Naive thymus-derived CD4-positive, alpha-beta T cell (primary cell): ENCODE data around the gene IL21R. TPM values are rescaled to one million over a fixed set of nuclear protein-coding genes. Genes with fewer than 3 reads are reported as not detected.

ENCODE experiments used
- ATAC-seq: fragments of 150-1000 bp; cut with Tn5 transposase; 2 replicates; pipeline ENCODE4 v1.10.0; 2021; ENCODE audit warnings: mild to moderate bottlenecking, moderate library complexity
- CTCF ChIA-PET: fragments of 350-600 bp; sonication (Branson Sonifier 250); formaldehyde crosslinking; loops from one replicate; lab custom pipeline; 2021; ENCODE audit warnings: antibody characterized with exemption; lab: Charles Lee
- POLR2A ChIA-PET: fragments of 350-600 bp; sonication (Branson Sonifier 250); formaldehyde crosslinking; loops from one replicate; lab custom pipeline; 2021; ENCODE audit warnings: antibody characterized with exemption, inconsistent platforms; lab: Charles Lee
- DNase-seq, 9 donors: peaks; one replicate each; pipeline versions ENCODE4 v3.0.0 to v3.0.0-alpha.2; 2020 to 2022; ENCODE audit warnings: mixed read lengths in 1 of 9
- H3K27ac ChIP-seq: one replicate; pipeline ENCODE4 v1.7.0; 2013; ENCODE audit warnings: mild to moderate bottlenecking, low read depth, low read length, moderate library complexity
- H3K27me3 ChIP-seq, 2 donors: one replicate each; pipeline ENCODE4 v1.7.0; 2013; ENCODE audit warnings: low read length in 2 of 2, mild to moderate bottlenecking in 2 of 2, moderate library complexity in 2 of 2; ENCODE audit not compliant: control insufficient read depth in 2 of 2, insufficient read depth in 2 of 2
- H3K36me3 ChIP-seq, 3 experiments: 1 replicate in 2 of 3; 2 replicates in 1 of 3; pipeline ENCODE4 v1.7.0; 2013; ENCODE audit warnings: low read length in 3 of 3, mild to moderate bottlenecking in 3 of 3, moderate library complexity in 1 of 3; ENCODE audit not compliant: insufficient read depth in 3 of 3, control insufficient read depth in 2 of 3
- H3K4me1 ChIP-seq, 2 donors: one replicate each; pipeline ENCODE4 v1.7.0; 2013; ENCODE audit warnings: low read length in 2 of 2, mild to moderate bottlenecking in 2 of 2, moderate library complexity in 1 of 2; ENCODE audit not compliant: control insufficient read depth in 2 of 2, insufficient read depth in 2 of 2
- H3K4me3 ChIP-seq: 2 replicates; pipeline ENCODE4 v1.7.0; 2013; ENCODE audit warnings: mild to moderate bottlenecking, low read length
- H3K9me3 ChIP-seq, 3 experiments: 1 replicate in 2 of 3; 2 replicates in 1 of 3; pipeline ENCODE4 v1.7.0; 2013; ENCODE audit warnings: low read length in 3 of 3; ENCODE audit not compliant: control insufficient read depth in 2 of 3
- H3K27ac Mint-ChIP-seq, 9 donors: one replicate each; pipeline ENCODE4 v1.8.0; 2020 to 2022; ENCODE audit warnings: mixed read lengths in 9 of 9, mild to moderate bottlenecking in 8 of 9, moderate library complexity in 5 of 9, inconsistent platforms in 2 of 9
- H3K27me3 Mint-ChIP-seq, 5 donors: one replicate each; pipeline ENCODE4 v1.8.0; 2021 to 2022; ENCODE audit warnings: mixed read lengths in 5 of 5, mild to moderate bottlenecking in 1 of 5
- H3K36me3 Mint-ChIP-seq, 5 donors: one replicate each; pipeline ENCODE4 v1.8.0; 2020 to 2022; ENCODE audit warnings: mixed read lengths in 5 of 5, mild to moderate bottlenecking in 3 of 5, inconsistent platforms in 1 of 5
- H3K4me1 Mint-ChIP-seq, 7 donors: one replicate each; pipeline ENCODE4 v1.8.0; 2020 to 2022; ENCODE audit warnings: mixed read lengths in 7 of 7, mild to moderate bottlenecking in 3 of 7, inconsistent platforms in 1 of 7
- H3K4me3 Mint-ChIP-seq, 10 donors: one replicate each; pipeline ENCODE4 v1.8.0; 2020 to 2022; ENCODE audit warnings: mild to moderate bottlenecking in 10 of 10, mixed read lengths in 10 of 10, moderate library complexity in 6 of 10, inconsistent platforms in 2 of 10
- H3K9me3 Mint-ChIP-seq, 11 donors: one replicate each; pipeline ENCODE4 v1.8.0; 2020 to 2022; ENCODE audit warnings: mixed read lengths in 11 of 11, mild to moderate bottlenecking in 4 of 11, inconsistent platforms in 1 of 11, moderate library complexity in 1 of 11
- intact Hi-C, 2 donors: fragments of 100-400 bp; cut with micrococcal nuclease; formaldehyde crosslinking; loops; one replicate each; pipeline ENCODE4 v1.15.1; 2023
- polyA plus RNA-seq, 2 donors: library from polyadenylated mRNA; unstranded; fragments of 300-500 nt; fragmentation: Illumina TruSeq; gene quantifications; one replicate each; pipeline ENCODE4 v1.2.3, GENCODE V29; 2021
- total RNA-seq, 6 experiments: library from RNA in 5 of 6; stranded (reverse) in 5 of 6; gene quantifications; 1 replicate in 5 of 6; 2 replicates in 1 of 6; pipeline ENCODE4 v1.2.3 and lab custom pipeline; 2021 to 2026

IL21R gene
- total and polyA plus RNA-seq, 7 experiments from 2014 or later: 24.6 to 52.1 (median 37.1) TPM

- Mint-ChIP-seq H3K27ac (peak overlapping the region in 7 of 9 donors; percentile 77 to 100 (median 93)), H3K9me3 (peaks cover 0 to 11% (median 3%) of the 10 kb centered on the region in 11 donors), H3K36me3 (peaks cover 8 to 48% (median 15%) of the 10 kb centered on the region in 5 donors), H3K27me3 (no peaks in the 10 kb centered on the region), H3K4me3 (peak overlapping the region in 6 of 10 donors; percentile 15 to 74 (median 34)), H3K4me1 (peaks cover 11 to 77% (median 75%) of the 10 kb centered on the region in 7 donors)
- DNase-seq (no peak), ATAC-seq (no peak)
- Histone ChIP-seq H3K27me3 (no peaks in the 10 kb centered on the region), H3K36me3 (peaks cover 0 to 40% (median 5%) of the 10 kb centered on the region in 3 experiments), H3K4me3 (no peak overlapping the region), H3K9me3 (no peaks in the 10 kb centered on the region), H3K27ac (peak overlapping the region; percentile 99), H3K4me1 (peaks cover 22 to 46% of the 10 kb centered on the region in 2 donors)
- intact Hi-C loops: loop anchor here (2.0 kb wide), 3 partner anchors 37 to 185 kb away; partner anchors contain the start of genes IL21R (in 1 of the 2) and KATNIP (in 1 of the 2)
- CTCF ChIA-PET: interaction anchor here (0.6 to 4.1 kb wide), 9 partner anchors 9 to 1522 kb away, joined by 3 to 59 read pairs (median 4); no protein-coding TSS in a partner anchor
- POLR2A ChIA-PET: interaction anchor here (0.6 to 11.1 kb wide), 14 partner anchors 10 to 196 kb away, joined by 3 to 196 read pairs (median 4); partner anchors contain the start of genes IL21R and KDM8
Measured at GRCh38 chr16:27365142-27366089, 36.6 kb upstream of the IL21R start.

- peak overlapping the region; percentile 99 for H3K27ac ChIP-seq
- ChIA-PET CTCF (interaction anchor here (0.8 to 4.5 kb wide), 22 partner anchors 11 to 213 kb away, joined by 3 to 59 read pairs (median 6); no protein-coding TSS in a partner anchor), POLR2A (interaction anchor here (0.5 to 11.1 kb wide), 37 partner anchors 8 to 213 kb away, joined by 3 to 196 read pairs (median 5); partner anchors contain the start of genes IL21R and KDM8)
- no peaks in the 10 kb centered on the region for H3K9me3 ChIP-seq
- no peaks in the 10 kb centered on the region for H3K27me3 ChIP-seq
- Mint-ChIP-seq H3K27me3 (no peaks in the 10 kb centered on the region), H3K4me3 (peak overlapping the region; percentile 54 to 86 (median 73)), H3K9me3 (peaks cover 0 to 13% (median 4%) of the 10 kb centered on the region in 11 donors), H3K4me1 (peaks cover 15 to 84% (median 79%) of the 10 kb centered on the region in 7 donors), H3K36me3 (peaks cover 4 to 47% (median 8%) of the 10 kb centered on the region in 5 donors), H3K27ac (peak overlapping the region in 7 of 9 donors; percentile 93 to 100 (median 99))
- H3K4me3 ChIP-seq: peak overlapping the region; percentile 18
- DNase-seq (peak in 2 of 9 donors; percentile 27 to 69), ATAC-seq (no peak)
- peaks cover 22 to 53% of the 10 kb centered on the region in 2 donors for H3K4me1 ChIP-seq
- intact Hi-C loops: loop anchor here (1.0 to 2.0 kb wide), 12 partner anchors 10 to 769 kb away; partner anchors contain the start of genes IL21R (in 2 of the 2), KDM8 (in 2 of the 2) and KATNIP (in 1 of the 2)
- peaks cover 0 to 25% (median 0%) of the 10 kb centered on the region in 3 experiments for H3K36me3 ChIP-seq
Measured at GRCh38 chr16:27366687-27367460, 35.1 kb upstream of the IL21R start.

- ATAC-seq: peak; percentile 89
- peaks cover 0 to 13% (median 4%) of the 10 kb centered on the region in 11 donors for H3K9me3 Mint-ChIP-seq
- Histone ChIP-seq H3K9me3 (no peaks in the 10 kb centered on the region), H3K36me3 (peaks cover 0 to 17% (median 0%) of the 10 kb centered on the region in 3 experiments), H3K27me3 (no peaks in the 10 kb centered on the region), H3K27ac (peak overlapping the region; percentile 99), H3K4me1 (peaks cover 26 to 62% of the 10 kb centered on the region in 2 donors), H3K4me3 (peak overlapping the region; percentile 45)
- peak; percentile 64 to 98 (median 93) for DNase-seq
- H3K27me3 Mint-ChIP-seq: no peaks in the 10 kb centered on the region
- peak overlapping the region; percentile 54 to 86 (median 73) for H3K4me3 Mint-ChIP-seq
- peak overlapping the region in 7 of 9 donors; percentile 93 to 100 (median 99) for H3K27ac Mint-ChIP-seq
- H3K36me3 Mint-ChIP-seq: peaks cover 0 to 40% (median 3%) of the 10 kb centered on the region in 5 donors
- CTCF ChIA-PET: interaction anchor here (0.6 to 4.5 kb wide), 30 partner anchors 10 to 282 kb away, joined by 3 to 59 read pairs (median 5); no protein-coding TSS in a partner anchor
- intact Hi-C loops: loop anchor here (1.0 to 2.0 kb wide), 15 partner anchors 10 to 769 kb away; partner anchors contain the start of genes IL21R (in 2 of the 2), KDM8 (in 2 of the 2) and KATNIP (in 1 of the 2)
- POLR2A ChIA-PET: interaction anchor here (0.6 to 11.1 kb wide), 34 partner anchors 10 to 212 kb away, joined by 3 to 196 read pairs (median 5); partner anchors contain the start of genes IL21R and KDM8
- peaks cover 15 to 80% (median 73%) of the 10 kb centered on the region in 7 donors for H3K4me1 Mint-ChIP-seq
Measured at GRCh38 chr16:27367461-27368357, 34.3 kb upstream of the IL21R start.

- H3K4me3 ChIP-seq: no peak overlapping the region
- intact Hi-C loops: loop anchor here (1.0 to 2.0 kb wide), 4 partner anchors 88 to 213 kb away; no protein-coding TSS in a partner anchor
- Mint-ChIP-seq H3K4me3 (peak overlapping the region; percentile 54 to 86 (median 72)), H3K27me3 (no peaks in the 10 kb centered on the region), H3K4me1 (peaks cover 15 to 80% (median 73%) of the 10 kb centered on the region in 7 donors), H3K27ac (peak overlapping the region in 7 of 9 donors; percentile 93 to 100 (median 99)), H3K9me3 (peaks cover 0 to 13% (median 4%) of the 10 kb centered on the region in 11 donors), H3K36me3 (peaks cover 0 to 40% (median 3%) of the 10 kb centered on the region in 5 donors)
- no peaks in the 10 kb centered on the region for H3K9me3 ChIP-seq
- peaks cover 0 to 11% (median 0%) of the 10 kb centered on the region in 3 experiments for H3K36me3 ChIP-seq
- ChIA-PET CTCF (interaction anchor here (0.6 to 4.5 kb wide), 25 partner anchors 9 to 215 kb away, joined by 3 to 59 read pairs (median 6); no protein-coding TSS in a partner anchor), POLR2A (interaction anchor here (0.7 to 11.1 kb wide), 24 partner anchors 10 to 213 kb away, joined by 3 to 196 read pairs (median 6); partner anchors contain the start of genes IL21R and KDM8)
- peaks cover 32 to 68% of the 10 kb centered on the region in 2 donors for H3K4me1 ChIP-seq
- ATAC-seq (no peak), DNase-seq (peak in 1 of 9 donors; percentile 27)
- peak overlapping the region; percentile 99 for H3K27ac ChIP-seq
- no peaks in the 10 kb centered on the region for H3K27me3 ChIP-seq
Measured at GRCh38 chr16:27368358-27368722, 33.6 kb upstream of the IL21R start.

GRCh38 chr16:27369806-27370205 is 32.2 kb upstream of the IL21R start:
- ATAC-seq: no peak
- ChIA-PET CTCF (interaction anchor here (1.3 to 4.5 kb wide), 3 partner anchors 145 to 216 kb away, joined by 3 to 38 read pairs (median 24); no protein-coding TSS in a partner anchor), POLR2A (interaction anchor here (1.0 to 11.1 kb wide), 5 partner anchors 8 to 135 kb away, joined by 3 to 196 read pairs (median 3); no protein-coding TSS in a partner anchor)
- peaks cover 0 to 13% (median 4%) of the 10 kb centered on the region in 11 donors for H3K9me3 Mint-ChIP-seq
- Histone ChIP-seq H3K27me3 (no peaks in the 10 kb centered on the region), H3K4me1 (peaks cover 40 to 74% of the 10 kb centered on the region in 2 donors), H3K27ac (peak overlapping the region; percentile 99), H3K4me3 (no peak overlapping the region), H3K9me3 (no peaks in the 10 kb centered on the region), H3K36me3 (no peaks in the 10 kb centered on the region)
- peaks cover 0 to 28% (median 0%) of the 10 kb centered on the region in 5 donors for H3K36me3 Mint-ChIP-seq
- H3K27me3 Mint-ChIP-seq: no peaks in the 10 kb centered on the region
- H3K4me3 Mint-ChIP-seq: peak overlapping the region in 7 of 10 donors; percentile 16 to 61 (median 41)
- intact Hi-C loops: loop anchor here in 1 of 2 donors (2.0 kb wide), 1 partner anchor 87 kb away; no protein-coding TSS in a partner anchor
- peaks cover 15 to 66% (median 59%) of the 10 kb centered on the region in 7 donors for H3K4me1 Mint-ChIP-seq
- DNase-seq: no peak
- H3K27ac Mint-ChIP-seq: peak overlapping the region in 7 of 9 donors; percentile 68 to 100 (median 99)
